ENCODE measurements around the gene GJA5. TPM values are rescaled to one million over a fixed set of nuclear protein-coding genes. Genes with fewer than 3 reads are reported as not detected.

Gene GJA5
- polyA plus RNA-seq, 2 of the 4 experiments (the other 2 are of a cell fraction) = not detected

DNA sequence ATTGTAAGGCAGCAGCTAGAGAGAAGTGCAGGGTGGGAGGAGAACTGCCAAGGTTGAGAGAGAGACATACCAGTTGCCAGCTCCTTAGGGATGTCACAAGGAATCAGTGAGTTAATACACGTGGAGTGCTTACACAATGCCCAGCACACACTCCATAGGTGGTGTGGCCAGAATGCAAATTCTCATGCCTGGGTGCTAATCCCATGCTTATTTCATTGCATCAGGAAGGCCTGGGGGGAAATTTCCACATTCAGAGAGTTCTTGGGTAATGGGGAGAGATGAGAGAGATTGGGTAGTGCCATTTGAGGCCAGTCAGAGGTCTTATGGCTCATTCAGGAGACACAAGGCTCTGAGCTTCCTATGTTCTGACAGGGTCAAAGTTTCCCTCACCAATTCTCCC, 38.7 kb downstream of the GJA5 start:
- Histone ChIP-seq H3K9me3 (no peaks in the 10 kb centered on the region), H3K4me3 (no peak overlapping the region), H3K4me1 (no peaks in the 10 kb centered on the region), H3K4me2 (no peak overlapping the region), H3K27ac (no peak overlapping the region)
- WGBS (ENCODE audit: missing lambda C conversion rate) = 11% methylated on average over 1 of the region's 1 CpG
- TF ChIP-seq KDM1A (IDR thresholded peaks at IDR 0.05; ENCODE audit: low read depth) = no peak
- no peak for TF ChIP-seq ZC3H11A (IDR thresholded peaks at IDR 0.05)
- no peak for TF ChIP-seq TP53 (CRISPR knock-in tag; IDR thresholded peaks at IDR 0.05)
- no peak for TF ChIP-seq EHMT2 (IDR thresholded peaks at IDR 0.05; ENCODE audit: low read depth)
- no peak for TF ChIP-seq KDM5A (IDR thresholded peaks at IDR 0.05)
- no peak for TF ChIP-seq MAZ (IDR thresholded peaks at IDR 0.05; ENCODE audit: borderline replicate concordance, low read depth, low read length)
- no peak for TF ChIP-seq FOXS1 (CRISPR knock-in tag; IDR thresholded peaks at IDR 0.05)
- TF ChIP-seq ESRRA (IDR thresholded peaks at IDR 0.05; ENCODE audit: borderline replicate concordance, low read length) = no peak
- no peak for TF ChIP-seq JUN (IDR thresholded peaks at IDR 0.05)
- TF ChIP-seq, protein P1, sequence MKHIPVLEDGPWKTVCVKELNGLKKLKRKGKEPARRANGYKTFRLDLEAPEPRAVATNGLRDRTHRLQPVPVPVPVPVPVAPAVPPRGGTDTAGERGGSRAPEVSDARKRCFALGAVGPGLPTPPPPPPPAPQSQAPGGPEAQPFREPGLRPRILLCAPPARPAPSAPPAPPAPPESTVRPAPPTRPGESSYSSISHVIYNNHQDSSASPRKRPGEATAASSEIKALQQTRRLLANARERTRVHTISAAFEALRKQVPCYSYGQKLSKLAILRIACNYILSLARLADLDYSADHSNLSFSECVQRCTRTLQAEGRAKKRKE (CRISPR knock-in tag; IDR thresholded peaks at IDR 0.05; ENCODE audit: low read depth) = no peak
- TF ChIP-seq JUNB (IDR thresholded peaks at IDR 0.05) = no peak
- no peak for TF ChIP-seq TFCP2L1 (CRISPR knock-in tag; IDR thresholded peaks at IDR 0.05)
- ATAC-seq (no peak), DNase-seq (ENCODE audit: low read depth in 1 of 2, low spot score in 1 of 2) (no peak), FAIRE-seq (no peak)
- POLR2A ChIA-PET = no interaction called here
- CTCF ChIA-PET = interaction anchor here (0.8 to 2.4 kb wide), 2 partner anchors 27 to 171 kb away, joined by 5 to 6 read pairs; no protein-coding TSS in a partner anchor

DNA sequence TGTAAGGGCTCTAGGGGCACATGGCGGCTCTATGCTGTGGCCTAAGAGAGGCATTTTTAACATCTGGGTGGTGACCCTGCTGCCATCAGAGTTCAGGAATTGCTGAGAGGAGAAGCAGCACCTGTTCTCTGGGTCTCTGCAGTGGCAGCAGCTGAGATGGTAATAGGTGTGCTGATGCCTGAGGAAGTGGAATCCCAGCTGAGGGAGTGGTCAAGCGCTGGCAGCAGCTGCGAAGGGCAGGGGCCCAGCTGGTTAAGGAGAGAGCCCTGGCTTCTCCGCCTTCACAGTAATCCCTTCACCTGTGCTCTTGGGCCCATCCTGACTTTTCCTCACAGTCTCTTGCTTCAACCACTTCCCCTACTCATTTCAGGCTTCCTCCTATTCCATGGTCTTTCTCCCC, 39.8 kb downstream of the GJA5 start:
- no peak for TF ChIP-seq EP300 (IDR thresholded peaks at IDR 0.05)
- TF ChIP-seq REST (IDR thresholded peaks at IDR 0.05) = no peak
- TF ChIP-seq POLR2A (IDR thresholded peaks at IDR 0.05; ENCODE audit: low read length) = no peak
- no peak for TF ChIP-seq HDAC2 (IDR thresholded peaks at IDR 0.05)
- TF ChIP-seq ZC3H11A (IDR thresholded peaks at IDR 0.05) = no peak
- no peak for TF ChIP-seq SMC3 (IDR thresholded peaks at IDR 0.05)
- TF ChIP-seq BCL3 (IDR thresholded peaks at IDR 0.05) = no peak
- no peak for TF ChIP-seq ZFP36 (IDR thresholded peaks at IDR 0.05; ENCODE audit: borderline replicate concordance, partially characterized antibody)
- TF ChIP-seq EHF (CRISPR knock-in tag; IDR thresholded peaks at IDR 0.05) = no peak
- TF ChIP-seq POLR2AphosphoS2 (conservative IDR thresholded peaks at IDR 0.05; ENCODE audit: low read length) = no peak
- TF ChIP-seq CEBPB (IDR thresholded peaks at IDR 0.05) = no peak
- no peak for TF ChIP-seq RCOR1 (IDR thresholded peaks at IDR 0.05; ENCODE audit: low read depth, low read length)
- no peak for TF ChIP-seq ESRRA (IDR thresholded peaks at IDR 0.05; ENCODE audit: borderline replicate concordance, low read length)
- TF ChIP-seq ZNF302 (CRISPR knock-in tag; IDR thresholded peaks at IDR 0.05) = no peak
- no peak for TF ChIP-seq SREBF2 (IDR thresholded peaks at IDR 0.05)
- no peak for TF ChIP-seq RARB (CRISPR knock-in tag; IDR thresholded peaks at IDR 0.05)
- TF ChIP-seq MYC (IDR thresholded peaks at IDR 0.05; ENCODE audit: borderline replicate concordance, low read length) = no peak
- DNase-seq (ENCODE audit: low read depth in 1 of 2, low spot score in 1 of 2) (no peak), ATAC-seq (no peak), FAIRE-seq (no peak)
- no peaks in the 10 kb centered on the region for H3K4me1 ChIP-seq
- H3K4me2 ChIP-seq = no peak overlapping the region
- no peak overlapping the region for H3K27ac ChIP-seq
- ChIA-PET POLR2A (no interaction called here), CTCF (interaction anchor here (1.0 to 2.4 kb wide), 3 partner anchors 28 to 224 kb away, joined by 3 to 8 read pairs (median 5); no protein-coding TSS in a partner anchor)
- WGBS (ENCODE audit: missing lambda C conversion rate) = 68% methylated on average over 4 of the region's 4 CpGs
- no peak overlapping the region for H3K4me3 ChIP-seq
- H3K9me3 ChIP-seq = no peaks in the 10 kb centered on the region

Data from A549 (cell line).